IPS-18c (cell line): ENCODE results near the gene ABRAXAS1.
A peak's percentile ranks its signal among the peaks of the same experiment; 100 is the strongest.
"Not testable (repeated sequence)": the region's sequence is repeated elsewhere in the genome, so short reads cannot be mapped to it uniquely, and the experiment has no call there.

Experiments
- H3K4me3 ChIP-seq: 2 replicates; pipeline ENCODE4 v1.7.0; 2013; ENCODE audit warnings: low read depth, mild to moderate bottlenecking, low read length, moderate library complexity; ENCODE audit not compliant: insufficient read depth
- H3K9me3 ChIP-seq: one replicate; pipeline ENCODE4 v1.6.1; 2013; ENCODE audit warnings: mild to moderate bottlenecking, low read length, moderate library complexity; ENCODE audit not compliant: control insufficient read depth, insufficient read depth

The ABRAXAS1 gene

DNA sequence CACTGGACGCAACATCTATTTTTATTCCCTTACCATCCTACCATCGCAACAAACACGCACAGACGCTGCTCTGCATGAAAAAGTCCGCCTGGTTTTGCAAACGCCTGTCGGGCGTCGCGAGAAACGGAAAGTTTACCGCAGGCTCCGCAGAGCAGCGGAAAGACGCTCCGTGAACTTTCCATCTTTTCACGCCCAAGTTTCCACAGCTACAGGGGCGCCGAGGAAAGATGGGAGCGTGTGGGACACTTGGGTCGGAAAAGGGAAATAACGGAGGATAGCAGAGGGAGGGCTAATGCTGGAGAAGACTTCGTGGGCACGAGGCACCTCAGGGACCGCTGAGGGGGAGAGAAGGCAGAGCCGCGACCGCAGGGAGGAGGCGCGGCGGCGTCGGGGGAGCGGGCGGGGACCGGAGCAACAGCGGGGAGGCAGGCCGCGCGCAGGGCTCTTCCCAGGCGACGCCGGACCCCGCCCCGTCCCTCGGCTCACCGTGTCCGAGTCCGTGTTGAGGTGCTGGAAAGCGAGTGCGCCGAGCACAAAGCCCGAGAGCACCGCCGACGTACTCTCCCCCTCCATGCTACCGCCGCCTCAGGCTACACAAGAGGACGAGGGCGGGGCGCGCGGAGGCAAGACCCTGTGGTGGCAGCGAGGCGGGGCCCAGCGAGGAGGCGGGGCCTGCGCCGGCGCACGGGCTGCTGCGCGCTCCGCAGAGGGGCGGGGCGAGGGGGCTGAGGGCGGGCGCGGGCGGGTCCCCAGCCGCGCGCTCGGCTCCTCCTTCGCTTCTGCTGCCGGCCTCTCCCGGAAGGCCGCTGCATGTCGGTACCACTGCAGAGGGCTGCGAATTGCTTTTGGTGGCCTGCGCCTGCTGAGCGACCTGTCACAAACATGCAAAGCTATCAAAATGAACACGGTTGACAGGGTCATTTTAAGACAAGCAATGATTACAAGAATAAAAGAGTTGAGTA is at the start of gene ABRAXAS1:
Gene ABRAXAS1 (minus strand): TSS at position 601 of the 962 bp plus-strand sequence. CDS start 28 bp downstream, at position 573.
- Histone ChIP-seq H3K4me3 (peak within 1 kb of the TSS; percentile 78), H3K9me3 (peaks cover 2% of the 10 kb centered on the region)

GRCh38 chr4:83527671-83528070 is 42.8 kb upstream of the ABRAXAS1 start:
- no peak overlapping the region for H3K4me3 ChIP-seq
- no peaks in the 10 kb centered on the region for H3K9me3 ChIP-seq

DNA sequence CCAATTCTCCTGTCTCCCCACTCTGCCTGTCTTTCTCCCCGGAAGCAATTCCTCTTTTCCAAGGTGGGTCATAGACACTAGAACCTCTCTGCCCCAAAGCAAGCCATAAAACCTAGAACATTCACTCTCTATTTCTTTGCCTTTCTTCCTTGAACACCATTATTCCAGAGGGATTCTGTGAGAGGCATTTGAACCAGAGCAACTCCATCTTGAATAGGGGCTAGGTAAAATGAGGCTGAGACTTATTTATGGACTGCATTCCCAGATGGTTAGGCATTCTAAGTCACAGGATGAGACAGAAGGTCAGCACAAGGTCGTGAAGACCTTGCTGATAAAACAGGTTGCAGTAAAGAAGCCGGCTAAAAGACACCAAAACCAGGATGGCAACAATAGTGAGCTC is 37.3 kb upstream of the ABRAXAS1 start:
- no peak overlapping the region for H3K4me3 ChIP-seq

GRCh38 chr4:83516042-83516772 is 31.3 kb upstream of the ABRAXAS1 start:
- Histone ChIP-seq H3K4me3 (no peak overlapping the region), H3K9me3 (no peaks in the 10 kb centered on the region)

More for the DNA sequence above, 37.3 kb upstream of the ABRAXAS1 start:
- no peaks in the 10 kb centered on the region for H3K9me3 ChIP-seq

- H3K9me3 ChIP-seq: peaks cover 2% of the 10 kb centered on the region
- H3K4me3 ChIP-seq: no peak overlapping the region
Measured at GRCh38 chr4:83510442-83510841, 25.5 kb upstream of the ABRAXAS1 start.

- not testable (repeated sequence) for H3K4me3 ChIP-seq, H3K9me3 ChIP-seq
Measured at GRCh38 chr4:83509156-83509585, 24.3 kb upstream of the ABRAXAS1 start.

GRCh38 chr4:83504996-83505395 is 20.1 kb upstream of the ABRAXAS1 start:
- Histone ChIP-seq H3K4me3 (no peak overlapping the region), H3K9me3 (peaks cover 2% of the 10 kb centered on the region)

- Histone ChIP-seq H3K4me3 (no peak overlapping the region), H3K9me3 (peaks cover 2% of the 10 kb centered on the region)
Measured at GRCh38 chr4:83504503-83504902, 19.6 kb upstream of the ABRAXAS1 start.

GRCh38 chr4:83503974-83504373 is 19.1 kb upstream of the ABRAXAS1 start:
- Histone ChIP-seq H3K9me3 (peaks cover 2% of the 10 kb centered on the region), H3K4me3 (no peak overlapping the region)

DNA sequence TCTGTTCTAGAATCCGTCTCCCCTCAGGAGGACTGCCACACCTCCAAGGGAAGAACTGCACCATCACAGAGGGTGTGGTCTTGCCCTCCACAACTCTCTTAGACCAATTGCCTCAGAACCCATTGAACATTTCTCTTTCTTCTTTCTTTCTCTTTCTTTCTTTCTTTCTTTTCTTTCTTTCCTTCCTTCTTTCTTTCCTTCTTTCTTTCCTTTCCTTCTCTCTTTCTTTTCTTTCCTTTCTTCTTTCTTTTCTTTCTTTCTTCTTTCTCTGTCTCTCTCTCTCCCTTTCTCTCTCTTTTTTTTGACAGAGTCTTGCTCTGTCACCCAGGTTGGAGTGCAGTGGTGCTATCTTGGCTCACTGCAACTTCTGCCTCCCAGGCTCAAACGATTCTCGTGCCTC is 16.8 kb upstream of the ABRAXAS1 start:
- H3K9me3 ChIP-seq, H3K4me3 ChIP-seq: not testable (repeated sequence)

GRCh38 chr4:83498187-83498586 is 13.3 kb upstream of the ABRAXAS1 start:
- no peak overlapping the region for H3K4me3 ChIP-seq
- no peaks in the 10 kb centered on the region for H3K9me3 ChIP-seq

DNA sequence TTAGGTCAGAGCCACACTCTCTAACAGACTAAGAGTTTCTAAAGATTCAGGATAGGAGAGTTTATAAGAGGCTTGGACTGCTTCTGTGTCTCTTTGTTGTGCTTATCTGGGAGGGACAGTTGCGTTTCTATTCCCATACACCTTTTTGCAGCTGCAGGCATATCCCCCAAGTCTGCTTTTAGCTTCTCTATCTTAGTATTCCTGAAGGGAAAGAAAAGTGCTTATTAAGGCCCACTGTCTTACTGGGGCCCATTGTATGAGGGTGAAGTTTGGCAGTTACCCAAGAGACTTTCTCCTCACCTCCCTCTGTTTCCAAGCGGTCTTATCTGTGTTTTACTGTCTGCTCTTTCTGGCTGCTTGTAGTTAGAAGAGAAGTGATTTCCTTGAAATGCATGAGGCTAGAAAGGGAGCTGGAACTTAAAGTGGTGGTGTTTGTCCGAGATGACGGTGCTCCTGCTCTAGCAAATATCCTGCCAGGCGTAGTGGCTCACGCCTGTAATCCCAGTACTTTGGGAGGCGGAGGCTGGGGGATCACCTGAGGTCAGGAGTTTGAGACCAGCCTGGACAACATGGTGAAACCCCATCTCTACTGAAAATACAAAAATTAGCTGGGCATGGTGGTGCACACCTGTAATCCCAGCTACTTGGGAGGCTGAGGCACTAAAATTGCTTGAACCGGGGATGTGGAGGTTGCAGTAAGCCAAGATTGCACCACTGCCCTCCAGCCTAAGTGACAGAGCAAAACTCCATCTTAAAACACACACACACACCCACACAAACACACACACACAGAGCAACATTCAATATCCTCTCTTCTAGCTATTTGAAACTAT is 11.4 kb upstream of the ABRAXAS1 start:
- H3K9me3 ChIP-seq: not testable (repeated sequence)

DNA sequence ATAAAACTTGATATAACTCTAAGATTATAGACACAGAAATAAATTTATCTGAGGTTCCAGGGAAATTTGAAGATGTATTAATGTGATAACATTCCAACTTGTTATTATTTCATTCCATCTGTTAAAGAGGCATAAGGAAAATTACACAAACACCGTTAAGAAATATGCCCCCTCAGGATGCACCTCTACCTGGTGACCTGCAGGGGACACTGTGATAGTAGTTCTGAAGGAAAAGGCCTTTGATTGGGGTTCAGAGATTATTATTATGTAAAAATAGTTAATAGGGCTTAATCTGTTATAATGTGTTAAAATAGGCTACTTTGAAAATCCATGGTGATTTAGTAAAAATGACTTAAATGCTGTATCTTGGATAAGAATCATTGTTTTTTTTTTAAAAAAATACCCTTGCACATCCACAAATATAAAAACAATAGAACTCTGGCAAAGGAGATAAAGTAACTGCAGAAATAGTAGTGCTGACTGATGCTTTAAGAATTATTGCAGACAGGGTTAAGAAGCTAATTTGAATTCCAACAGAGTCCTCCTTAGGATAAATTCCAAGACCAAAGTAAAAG is 6.1 kb upstream of the ABRAXAS1 start:
- Histone ChIP-seq H3K9me3 (no peaks in the 10 kb centered on the region), H3K4me3 (no peak overlapping the region)

More for the DNA sequence above, 11.4 kb upstream of the ABRAXAS1 start:
- H3K4me3 ChIP-seq: not testable (repeated sequence)

- no peak overlapping the region for H3K4me3 ChIP-seq
- no peaks in the 10 kb centered on the region for H3K9me3 ChIP-seq
Measured at GRCh38 chr4:83489711-83490326, 4.9 kb upstream of the ABRAXAS1 start.

- H3K9me3 ChIP-seq: peaks cover 2% of the 10 kb centered on the region
- H3K4me3 ChIP-seq: no peak overlapping the region
Measured at GRCh38 chr4:83486457-83487129, 1.7 kb upstream of the ABRAXAS1 start.

- Histone ChIP-seq H3K9me3 (peaks cover 2% of the 10 kb centered on the region), H3K4me3 (no peak overlapping the region)
Measured at GRCh38 chr4:83473966-83474365, 10.9 kb downstream of the ABRAXAS1 start.
